Measurements from ENCODE around the gene FN3K.
A peak's percentile ranks its signal among the peaks of the same experiment; 100 is the strongest.
"Not testable (repeated sequence)": the region's sequence is repeated elsewhere in the genome, so short reads cannot be mapped to it uniquely, and the experiment has no call there.

Gene FN3K

DNA sequence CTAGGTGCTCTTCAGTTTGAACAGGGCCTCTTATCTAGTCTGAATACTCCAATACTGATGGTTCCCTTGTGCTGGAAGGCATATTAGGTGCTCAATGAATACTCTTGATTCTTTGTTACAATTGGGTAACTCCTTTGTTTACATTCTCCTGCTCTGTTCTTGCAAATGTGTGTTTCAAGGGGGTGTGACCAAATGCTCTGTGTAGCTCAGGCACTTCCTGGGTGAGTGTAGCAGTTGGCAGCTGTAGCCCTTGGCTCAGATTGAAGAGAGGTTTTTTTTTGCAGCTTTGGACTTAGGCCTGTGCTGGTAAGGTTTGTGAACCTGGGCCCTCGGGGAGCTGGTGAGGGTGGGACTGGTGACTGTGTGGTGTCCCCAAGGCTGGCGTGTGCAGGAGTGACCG lies 36.6 kb downstream of the FN3K start:
- DNase-seq, result no peak
- H3K36me3 ChIP-seq, result peaks cover 12 to 62% (median 33%) of the 10 kb centered on the region in 3 donors
- H3K4me1 ChIP-seq, result peaks cover 0 to 10% (median 2%) of the 10 kb centered on the region in 4 donors
- intact Hi-C loops (cut with DNase I; ENCODE audit: low total_unique reads), result loop anchor here (5.0 kb wide), 1 partner anchor 420 kb away; no protein-coding TSS in a partner anchor
- no peaks in the 10 kb centered on the region for H3K9me3 ChIP-seq
- H3K27ac ChIP-seq, result no peak overlapping the region
- TF ChIP-seq, protein P1, sequence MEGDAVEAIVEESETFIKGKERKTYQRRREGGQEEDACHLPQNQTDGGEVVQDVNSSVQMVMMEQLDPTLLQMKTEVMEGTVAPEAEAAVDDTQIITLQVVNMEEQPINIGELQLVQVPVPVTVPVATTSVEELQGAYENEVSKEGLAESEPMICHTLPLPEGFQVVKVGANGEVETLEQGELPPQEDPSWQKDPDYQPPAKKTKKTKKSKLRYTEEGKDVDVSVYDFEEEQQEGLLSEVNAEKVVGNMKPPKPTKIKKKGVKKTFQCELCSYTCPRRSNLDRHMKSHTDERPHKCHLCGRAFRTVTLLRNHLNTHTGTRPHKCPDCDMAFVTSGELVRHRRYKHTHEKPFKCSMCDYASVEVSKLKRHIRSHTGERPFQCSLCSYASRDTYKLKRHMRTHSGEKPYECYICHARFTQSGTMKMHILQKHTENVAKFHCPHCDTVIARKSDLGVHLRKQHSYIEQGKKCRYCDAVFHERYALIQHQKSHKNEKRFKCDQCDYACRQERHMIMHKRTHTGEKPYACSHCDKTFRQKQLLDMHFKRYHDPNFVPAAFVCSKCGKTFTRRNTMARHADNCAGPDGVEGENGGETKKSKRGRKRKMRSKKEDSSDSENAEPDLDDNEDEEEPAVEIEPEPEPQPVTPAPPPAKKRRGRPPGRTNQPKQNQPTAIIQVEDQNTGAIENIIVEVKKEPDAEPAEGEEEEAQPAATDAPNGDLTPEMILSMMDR (IDR thresholded peaks at IDR 0.05), result no peak
- no peak overlapping the region for H3K4me3 ChIP-seq
- no peaks in the 10 kb centered on the region for H3K27me3 ChIP-seq

DNA sequence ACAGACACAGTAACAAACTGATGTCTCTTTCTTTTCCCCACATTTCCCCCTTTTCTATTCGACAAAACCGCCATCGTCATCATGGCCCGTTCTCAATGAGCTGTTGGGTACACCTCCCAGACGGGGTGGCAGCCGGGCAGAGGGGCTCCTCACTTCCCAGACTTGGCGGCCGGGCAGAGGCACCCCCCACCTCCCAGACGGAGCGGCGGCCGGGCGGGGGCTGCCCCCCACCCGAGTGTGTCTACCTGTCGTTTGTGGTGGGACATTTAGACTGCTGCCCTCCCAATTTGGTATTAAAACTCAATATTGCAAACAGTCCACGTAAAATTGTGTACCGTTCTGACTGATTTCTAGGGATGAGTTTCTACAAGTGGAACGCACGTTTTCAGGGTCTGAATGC lies 39.0 kb downstream of the FN3K start:
- H3K4me3 ChIP-seq, H3K27ac ChIP-seq, H3K4me1 ChIP-seq, H3K27me3 ChIP-seq, DNase-seq, H3K9me3 ChIP-seq: not testable (repeated sequence)
- intact Hi-C loops (cut with DNase I; ENCODE audit: low total_unique reads), result loop anchor here (5.0 kb wide), 1 partner anchor 422 kb away; no protein-coding TSS in a partner anchor
- peaks cover 6 to 42% (median 16%) of the 10 kb centered on the region in 3 donors for H3K36me3 ChIP-seq

DNA sequence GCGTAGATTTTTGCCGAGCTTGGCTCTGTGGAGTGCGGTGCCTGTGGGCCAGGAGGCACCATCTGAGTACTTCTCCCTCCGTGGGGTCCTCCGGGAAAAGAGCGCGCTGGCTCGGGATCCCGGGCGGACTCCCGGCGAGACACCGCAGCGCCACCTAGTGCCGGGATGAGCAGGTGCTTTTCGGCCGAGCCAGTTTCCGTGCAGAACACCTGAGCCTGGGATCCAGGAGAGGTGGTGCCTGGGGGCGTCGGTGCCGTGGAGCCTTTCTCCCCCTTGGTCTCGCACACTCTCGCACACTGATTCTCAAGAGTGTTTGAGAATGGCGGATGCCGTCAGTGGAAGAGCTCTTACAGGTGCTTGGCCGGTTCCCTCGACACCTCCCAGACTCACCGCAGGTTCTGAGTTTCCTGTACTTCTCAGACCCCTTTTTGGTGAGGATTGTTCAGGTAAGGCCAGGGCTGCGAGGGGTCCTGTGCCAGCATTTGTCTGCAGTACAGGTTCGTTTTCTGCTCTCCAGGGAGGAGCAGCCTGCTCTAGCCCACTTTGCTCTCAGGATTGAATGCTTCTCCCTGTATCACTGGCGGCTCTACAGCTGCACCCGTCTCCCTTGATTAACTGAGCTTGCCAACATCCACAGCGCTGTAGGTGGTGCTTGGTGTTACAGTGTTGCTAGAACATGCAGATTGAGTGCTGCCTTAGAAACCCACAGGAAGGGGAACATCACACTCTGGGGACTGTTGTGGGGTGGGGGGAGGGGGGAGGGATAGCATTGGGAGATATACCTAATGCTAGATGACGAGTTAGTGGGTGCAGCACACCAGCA lies 39.8 kb downstream of the FN3K start:
- H3K4me3 ChIP-seq, result no peak overlapping the region

DNA sequence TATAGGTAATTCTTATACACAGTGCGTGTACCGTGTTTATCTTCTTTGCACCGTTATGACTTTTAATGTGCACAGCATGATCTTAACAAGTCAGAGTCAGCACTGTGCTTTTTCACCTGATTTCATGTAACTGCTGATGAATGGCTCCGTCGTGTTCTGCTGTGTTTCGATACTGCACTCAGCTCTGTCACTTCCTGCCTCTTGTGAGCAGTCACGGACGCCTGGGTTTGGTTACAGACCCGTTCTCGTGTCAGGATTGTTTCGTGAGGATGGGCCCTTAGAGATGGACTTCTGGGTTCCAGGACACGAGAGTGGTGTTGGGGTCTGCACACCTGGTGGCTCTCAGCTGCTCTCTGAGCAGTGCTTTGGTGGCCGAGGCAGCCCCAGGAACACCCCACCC lies 41.0 kb downstream of the FN3K start:
- TF ChIP-seq, protein P1 (IDR thresholded peaks at IDR 0.05), result no peak
- DNase-seq, result no peak
- intact Hi-C loops (cut with DNase I; ENCODE audit: low total_unique reads), result loop anchor here (2.0 kb wide), 1 partner anchor 108 kb away; no protein-coding TSS in a partner anchor
- Histone ChIP-seq H3K36me3 (peaks cover 0 to 25% (median 8%) of the 10 kb centered on the region in 3 donors), H3K9me3 (no peaks in the 10 kb centered on the region), H3K27ac (no peak overlapping the region), H3K27me3 (no peaks in the 10 kb centered on the region), H3K4me1 (peaks cover 0 to 10% (median 2%) of the 10 kb centered on the region in 4 donors), H3K4me3 (no peak overlapping the region)

More for the DNA sequence above, 39.8 kb downstream of the FN3K start:
- intact Hi-C loops (cut with DNase I; ENCODE audit: low total_unique reads), result no loop called here
- peaks cover 3 to 34% (median 11%) of the 10 kb centered on the region in 3 donors for H3K36me3 ChIP-seq
- no peak for DNase-seq
- no peaks in the 10 kb centered on the region for H3K9me3 ChIP-seq
- H3K27ac ChIP-seq, result no peak overlapping the region
- H3K4me1 ChIP-seq, result peaks cover 0 to 10% (median 2%) of the 10 kb centered on the region in 4 donors
- H3K27me3 ChIP-seq, result no peaks in the 10 kb centered on the region
- TF ChIP-seq, protein P1 (IDR thresholded peaks at IDR 0.05), result peak; percentile 76 to 88

DNA sequence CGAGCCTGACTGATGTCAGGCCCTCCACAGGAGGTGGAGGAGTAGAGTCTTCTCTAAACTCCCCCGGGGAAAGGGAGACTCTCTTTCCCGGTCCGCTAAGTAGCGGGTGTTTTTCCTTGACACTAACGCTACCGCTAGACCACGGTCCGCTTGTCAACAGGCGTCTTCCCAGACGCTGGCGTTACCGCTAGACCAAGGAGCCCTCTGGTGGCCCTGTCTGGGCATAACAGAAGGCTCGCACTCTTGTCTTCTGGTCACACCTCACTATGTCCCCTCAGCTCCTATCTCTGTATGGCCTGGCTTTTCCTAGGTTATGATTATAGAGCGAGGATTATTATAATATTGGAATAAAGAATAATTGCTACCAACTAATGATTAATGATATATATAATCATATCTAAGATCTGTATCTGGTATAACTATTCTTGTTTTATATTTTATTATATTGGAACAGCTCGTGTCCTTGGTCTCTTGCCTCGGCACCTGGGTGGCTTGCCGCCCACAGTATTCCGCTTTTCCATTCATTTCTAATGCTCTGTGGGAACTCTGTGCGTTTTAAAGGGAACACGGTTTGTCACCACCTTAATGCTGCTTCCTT lies 42.5 kb downstream of the FN3K start:
- not testable (repeated sequence) for H3K27me3 ChIP-seq, DNase-seq, H3K9me3 ChIP-seq, H3K4me1 ChIP-seq, H3K27ac ChIP-seq, H3K4me3 ChIP-seq
- TF ChIP-seq, protein P1 (IDR thresholded peaks at IDR 0.05), result peak; percentile 31 to 43
- H3K36me3 ChIP-seq, result peaks cover 4 to 24% (median 5%) of the 10 kb centered on the region in 3 donors
- intact Hi-C loops (cut with DNase I; ENCODE audit: low total_unique reads), result loop anchor here (2.0 kb wide), 1 partner anchor 109 kb away; no protein-coding TSS in a partner anchor

DNA sequence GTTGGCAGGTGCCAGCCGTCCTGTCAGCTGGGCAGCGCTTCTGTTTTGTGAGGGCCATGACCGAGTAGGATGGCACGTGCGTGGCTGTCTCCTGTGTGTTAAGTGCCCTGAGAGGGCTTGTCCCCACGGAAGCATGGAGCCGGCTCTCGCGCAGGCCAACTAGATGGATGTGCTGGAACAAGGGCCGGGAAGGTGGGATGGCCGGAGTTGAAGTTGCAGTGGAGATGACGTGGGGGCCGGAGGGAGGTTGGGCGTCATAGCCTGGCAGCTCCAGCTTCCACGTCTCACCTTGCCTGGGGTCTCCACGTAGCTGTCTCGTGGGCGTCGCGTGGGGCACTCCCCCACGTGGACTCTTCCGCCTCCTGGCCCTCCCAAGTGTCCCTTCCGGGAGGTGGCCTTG lies 44.1 kb downstream of the FN3K start:
- Histone ChIP-seq H3K27me3 (no peaks in the 10 kb centered on the region), H3K9me3 (no peaks in the 10 kb centered on the region), H3K27ac (no peak overlapping the region), H3K4me1 (peaks cover 0 to 10% (median 2%) of the 10 kb centered on the region in 4 donors), H3K4me3 (no peak overlapping the region), H3K36me3 (peaks cover 14 to 33% (median 19%) of the 10 kb centered on the region in 3 donors)
- no peak for DNase-seq
- TF ChIP-seq, protein P1 (IDR thresholded peaks at IDR 0.05), result no peak
- intact Hi-C loops (cut with DNase I; ENCODE audit: low total_unique reads), result no loop called here
